GM10266 (cell line): ENCODE measurements around the gene LMX1B.
A peak's percentile ranks its signal among the peaks of the same experiment; 100 is the strongest.
"Not testable (repeated sequence)": the region's sequence is repeated elsewhere in the genome, so short reads cannot be mapped to it uniquely, and the experiment has no call there.

ENCODE experiments used
- DNase-seq: peaks from one replicate; pipeline ENCODE4 v3.0.0; 2012; ENCODE audit errors: extremely low spot score
- CTCF ChIP-seq: IDR thresholded peaks from 2 replicates; pipeline ENCODE4 v1.5.1; 2012; ENCODE audit warnings: mild to moderate bottlenecking, low read depth; ENCODE audit not compliant: control insufficient read depth, insufficient read depth; ENCODE audit errors: missing control alignments

LMX1B gene

DNA sequence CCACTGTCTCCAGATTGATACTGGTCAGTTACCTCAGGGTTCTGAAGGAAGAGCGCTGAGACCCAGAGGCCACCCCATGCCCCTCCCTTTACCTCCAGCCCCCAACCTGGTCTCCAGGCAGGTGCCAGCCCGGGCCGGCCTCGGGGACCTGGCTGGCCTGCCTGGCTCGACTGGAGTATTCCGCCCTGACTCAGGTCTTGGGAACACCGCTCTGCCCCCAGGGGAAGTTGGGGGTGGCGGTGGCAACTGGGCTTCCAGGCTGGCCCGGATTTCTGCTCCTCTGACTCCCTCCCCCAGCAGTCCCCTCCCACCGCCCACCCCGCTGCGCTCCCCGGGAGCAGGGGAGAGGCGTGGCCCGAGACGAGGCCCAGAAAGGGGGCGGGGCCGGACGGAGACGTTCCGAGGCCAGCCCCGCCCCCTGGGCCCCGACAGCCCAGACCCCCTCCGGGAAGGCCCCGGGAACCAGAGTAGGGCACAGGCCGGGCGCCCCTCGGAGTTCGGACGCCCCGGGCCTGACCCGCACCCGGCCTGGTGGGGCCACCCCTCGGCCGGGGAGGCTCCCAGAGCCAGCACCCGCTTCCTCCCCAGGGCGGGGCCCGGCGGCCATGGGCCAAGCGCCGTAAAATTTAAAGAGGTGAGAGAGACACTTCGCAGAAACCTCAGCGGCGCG is 108.7 kb downstream of the LMX1B start:
- TF ChIP-seq CTCF, result no peak
- DNase-seq, result peak; percentile 93

GRCh38 chr9:126722922-126723806 is 109.4 kb downstream of the LMX1B start:
- no peak for TF ChIP-seq CTCF
- DNase-seq, result peak; percentile 84

DNA sequence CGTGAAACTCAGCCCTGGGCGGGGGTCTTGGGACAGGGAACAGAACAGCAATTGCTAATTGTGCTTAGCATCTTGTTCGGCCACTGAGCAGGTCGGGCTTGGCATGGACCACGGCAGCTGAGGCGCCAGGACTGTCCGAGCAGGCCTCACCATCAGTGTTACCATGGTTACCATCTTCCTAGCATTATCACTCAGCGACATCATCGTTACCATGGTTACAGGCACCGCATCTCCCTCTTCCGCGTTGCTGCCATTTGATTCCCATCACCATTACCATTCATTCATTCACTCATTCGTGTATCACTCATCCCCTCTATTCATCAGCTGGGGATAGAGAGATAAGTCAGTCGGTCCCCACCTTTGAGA is 110.1 kb downstream of the LMX1B start:
- no peak for TF ChIP-seq CTCF
- no peak for DNase-seq

DNA sequence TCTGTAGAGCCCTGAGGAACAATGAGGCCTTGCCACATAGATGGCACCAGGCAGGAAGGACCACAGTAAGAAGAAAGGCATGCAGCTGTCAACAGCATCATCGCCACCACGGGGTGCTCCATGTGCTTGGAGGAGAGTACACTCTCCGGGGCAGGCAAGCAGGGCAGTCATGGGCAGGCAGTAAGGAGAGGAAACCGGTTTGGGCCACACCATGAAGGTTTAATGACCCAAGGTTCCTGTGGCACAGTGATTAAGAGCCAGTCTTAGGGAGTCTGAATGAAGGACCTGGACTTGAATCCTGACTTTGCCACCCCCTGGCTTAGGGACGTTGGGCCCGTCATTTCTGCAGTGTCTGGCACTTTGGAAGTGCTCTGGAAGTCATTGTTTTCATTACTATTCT is 110.5 kb downstream of the LMX1B start:
- DNase-seq, result no peak

DNA sequence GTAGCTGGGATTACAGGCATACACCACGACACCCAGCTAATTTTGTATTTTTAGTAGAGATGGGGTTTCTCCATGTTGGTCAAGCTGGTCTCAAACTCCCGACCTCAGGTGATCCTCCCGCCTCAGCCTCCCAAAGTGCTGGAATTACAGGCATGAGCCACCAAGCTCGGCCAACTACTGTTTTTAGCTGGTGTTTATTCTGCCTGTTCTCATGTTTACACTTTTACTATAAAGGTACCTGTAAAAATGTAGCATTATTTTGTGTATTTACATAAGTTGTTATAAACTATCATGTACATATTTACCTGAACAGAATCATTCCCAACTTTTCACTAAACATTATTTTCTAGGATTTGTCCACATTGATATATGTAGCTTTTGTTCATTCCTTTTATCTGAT is 111.8 kb downstream of the LMX1B start:
- DNase-seq, result not testable (repeated sequence)

More for the DNA sequence above, 110.5 kb downstream of the LMX1B start:
- no peak for TF ChIP-seq CTCF

- DNase-seq, result not testable (repeated sequence)
These were observed 114.5 kb downstream of the LMX1B start for GRCh38 chr9:126728210-126728609.

DNA sequence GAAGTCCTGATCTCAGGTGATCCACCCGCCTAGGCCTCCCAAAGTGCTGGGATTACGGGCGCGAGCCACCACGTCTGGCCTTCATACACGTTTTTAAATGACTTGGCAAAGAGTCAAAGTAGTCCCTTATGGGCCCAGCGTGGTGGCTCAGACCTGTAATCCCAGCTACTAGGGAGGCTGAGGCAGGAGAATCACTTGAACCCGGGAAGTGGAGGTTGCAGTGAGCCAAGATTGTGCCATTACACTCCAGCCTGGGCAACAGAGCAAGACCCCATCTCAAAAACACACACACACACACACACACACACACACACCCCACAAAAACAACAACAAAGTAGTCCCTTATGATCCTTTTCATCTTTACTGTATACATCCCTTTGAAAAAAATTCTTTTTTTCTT is 116.9 kb downstream of the LMX1B start:
- DNase-seq, result not testable (repeated sequence)

GRCh38 chr9:126733005-126733404 is 119.3 kb downstream of the LMX1B start:
- TF ChIP-seq CTCF, result no peak

GRCh38 chr9:126734877-126735276 is 121.1 kb downstream of the LMX1B start:
- no peak for DNase-seq
- no peak for TF ChIP-seq CTCF

More at GRCh38 chr9:126733005-126733404, 119.3 kb downstream of the LMX1B start:
- no peak for DNase-seq
